ENCODE measurements around the gene TVP23C.
"Not testable (repeated sequence)": the region's sequence is repeated elsewhere in the genome, so short reads cannot be mapped to it uniquely, and the experiment has no call there.

DNA sequence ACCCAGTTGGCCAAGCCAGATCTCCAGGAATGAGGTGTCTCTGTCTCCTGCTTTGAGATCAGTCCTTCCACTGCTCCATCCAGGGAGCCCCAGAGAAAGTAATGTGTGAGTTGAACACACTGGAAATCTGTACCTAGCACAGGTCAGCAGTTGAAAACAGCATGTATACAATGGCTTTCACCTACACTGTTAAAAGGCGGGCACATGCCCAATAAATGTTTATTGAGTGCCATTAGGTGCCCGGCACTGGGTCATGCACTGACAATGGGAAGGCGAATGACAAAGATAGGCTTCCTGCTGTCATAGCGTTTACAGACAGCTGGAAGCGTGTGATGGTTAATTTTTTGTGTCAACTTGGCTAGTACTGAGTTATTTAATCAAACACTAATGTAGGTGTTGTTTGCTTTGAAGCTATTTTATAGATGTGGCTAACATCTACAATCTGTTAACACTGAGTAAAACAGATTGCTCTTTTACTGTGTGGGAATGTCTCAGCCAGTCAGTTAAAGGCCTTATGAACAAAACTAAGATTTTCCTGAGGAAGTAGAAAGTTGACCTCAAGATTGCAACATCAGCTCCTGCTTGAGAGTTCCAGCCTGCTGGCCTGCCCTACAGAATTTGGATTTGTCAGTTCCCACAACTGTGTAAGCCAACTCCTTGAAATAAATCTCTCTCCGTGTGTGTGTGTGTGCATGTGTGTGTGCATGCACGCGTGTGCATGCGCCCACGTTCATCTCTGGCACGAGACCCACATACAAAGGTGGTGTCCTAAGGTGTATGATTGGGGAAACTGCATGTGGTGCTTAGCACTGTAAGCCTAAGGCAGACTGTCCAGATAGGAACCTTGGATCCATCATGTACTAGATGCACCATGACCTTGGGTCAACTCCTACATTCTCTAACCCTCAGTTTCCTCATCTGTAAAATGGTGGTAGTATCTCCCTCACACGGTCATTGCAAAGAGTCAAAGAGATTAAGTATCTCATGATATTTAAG, 38.0 kb downstream of the TVP23C start:
- TF ChIP-seq, protein P1, sequence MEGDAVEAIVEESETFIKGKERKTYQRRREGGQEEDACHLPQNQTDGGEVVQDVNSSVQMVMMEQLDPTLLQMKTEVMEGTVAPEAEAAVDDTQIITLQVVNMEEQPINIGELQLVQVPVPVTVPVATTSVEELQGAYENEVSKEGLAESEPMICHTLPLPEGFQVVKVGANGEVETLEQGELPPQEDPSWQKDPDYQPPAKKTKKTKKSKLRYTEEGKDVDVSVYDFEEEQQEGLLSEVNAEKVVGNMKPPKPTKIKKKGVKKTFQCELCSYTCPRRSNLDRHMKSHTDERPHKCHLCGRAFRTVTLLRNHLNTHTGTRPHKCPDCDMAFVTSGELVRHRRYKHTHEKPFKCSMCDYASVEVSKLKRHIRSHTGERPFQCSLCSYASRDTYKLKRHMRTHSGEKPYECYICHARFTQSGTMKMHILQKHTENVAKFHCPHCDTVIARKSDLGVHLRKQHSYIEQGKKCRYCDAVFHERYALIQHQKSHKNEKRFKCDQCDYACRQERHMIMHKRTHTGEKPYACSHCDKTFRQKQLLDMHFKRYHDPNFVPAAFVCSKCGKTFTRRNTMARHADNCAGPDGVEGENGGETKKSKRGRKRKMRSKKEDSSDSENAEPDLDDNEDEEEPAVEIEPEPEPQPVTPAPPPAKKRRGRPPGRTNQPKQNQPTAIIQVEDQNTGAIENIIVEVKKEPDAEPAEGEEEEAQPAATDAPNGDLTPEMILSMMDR (IDR thresholded peaks at IDR 0.05): not testable (repeated sequence)
- TF ChIP-seq POLR2A (IDR thresholded peaks at IDR 0.05): not testable (repeated sequence)

All from lower leg skin (tissue), 3 donors.